ENCODE measurements around the gene NR1H3.
"Not testable (repeated sequence)": the region's sequence is repeated elsewhere in the genome, so short reads cannot be mapped to it uniquely, and the experiment has no call there.

The NR1H3 gene

GRCh38 chr11:47308050-47308823 lies 50.4 kb downstream of the NR1H3 start:
- DNase-seq, result no peak

DNA sequence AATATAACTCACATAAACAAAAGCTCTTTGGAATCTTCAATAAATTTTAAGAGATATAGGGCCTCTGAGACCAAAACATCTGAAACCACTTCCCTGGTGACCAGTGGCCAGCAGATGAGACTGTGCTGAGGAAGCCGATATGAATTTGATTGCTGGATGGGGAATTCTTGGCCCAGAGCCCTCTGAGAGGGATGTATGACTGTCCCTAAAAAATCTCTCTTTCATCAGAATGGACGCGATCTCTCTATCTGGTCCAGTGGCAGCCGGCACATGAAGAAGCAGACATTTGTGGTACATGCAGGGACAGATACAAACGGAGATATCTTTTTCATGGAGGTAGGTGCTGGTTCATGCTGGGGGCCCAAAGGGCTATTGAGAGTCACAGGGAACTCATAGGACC lies 57.2 kb downstream of the NR1H3 start:
- no peak for DNase-seq

DNA sequence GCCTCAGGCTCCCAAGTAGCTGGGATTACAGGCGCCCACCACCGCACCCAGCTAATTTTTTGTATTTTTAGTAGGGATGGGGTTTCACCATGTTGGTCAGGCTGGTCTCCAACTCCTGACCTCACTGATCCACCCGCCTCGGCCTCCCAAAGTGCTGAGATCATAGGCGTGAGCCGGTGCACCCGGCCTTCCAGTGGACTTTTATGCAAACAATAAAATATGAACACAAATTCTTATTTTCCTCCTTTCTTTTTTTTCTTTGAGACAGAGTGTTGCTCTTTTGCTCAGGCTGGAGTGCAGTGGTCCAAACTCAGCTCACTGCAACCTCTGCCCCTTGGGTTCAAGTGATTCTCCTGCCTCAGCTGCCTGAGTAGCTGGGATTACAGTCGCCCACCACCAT lies 58.7 kb downstream of the NR1H3 start:
- DNase-seq, result not testable (repeated sequence)

DNA sequence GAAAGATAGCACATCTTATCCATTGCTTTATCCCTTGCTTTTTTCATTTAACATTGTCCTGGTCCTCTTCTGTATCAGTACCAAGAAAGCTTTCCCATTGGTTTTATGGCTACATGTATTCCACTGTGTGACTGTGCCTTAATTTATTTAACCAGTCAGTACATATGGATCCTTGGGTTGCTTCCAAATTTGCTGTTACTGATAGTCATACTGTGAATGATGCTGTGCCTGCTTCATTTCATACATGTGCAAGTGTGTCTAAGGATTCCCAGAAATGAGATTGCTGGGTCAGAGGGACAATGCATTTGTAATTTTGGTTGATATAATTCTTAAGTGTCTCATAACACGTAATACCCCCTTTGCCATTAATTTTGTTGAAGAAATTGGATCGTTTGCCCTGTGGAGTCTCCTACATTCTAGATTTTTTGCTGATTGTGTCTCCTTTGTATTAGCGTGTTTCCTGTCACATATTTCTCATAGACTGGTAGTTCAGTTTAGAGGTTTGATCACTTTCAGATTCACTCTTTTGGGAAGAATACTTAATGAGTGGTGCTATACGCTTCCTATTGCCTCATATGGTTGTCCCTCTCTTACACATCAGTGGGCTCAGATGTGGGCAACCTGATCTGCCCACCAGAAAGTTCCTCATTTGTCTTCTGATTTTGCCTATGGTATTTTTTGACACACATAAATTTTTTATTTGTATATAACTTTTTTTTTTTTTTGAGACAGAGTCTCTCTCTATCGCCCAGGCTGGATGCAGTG lies 59.5 kb downstream of the NR1H3 start:
- DNase-seq, result no peak

DNA sequence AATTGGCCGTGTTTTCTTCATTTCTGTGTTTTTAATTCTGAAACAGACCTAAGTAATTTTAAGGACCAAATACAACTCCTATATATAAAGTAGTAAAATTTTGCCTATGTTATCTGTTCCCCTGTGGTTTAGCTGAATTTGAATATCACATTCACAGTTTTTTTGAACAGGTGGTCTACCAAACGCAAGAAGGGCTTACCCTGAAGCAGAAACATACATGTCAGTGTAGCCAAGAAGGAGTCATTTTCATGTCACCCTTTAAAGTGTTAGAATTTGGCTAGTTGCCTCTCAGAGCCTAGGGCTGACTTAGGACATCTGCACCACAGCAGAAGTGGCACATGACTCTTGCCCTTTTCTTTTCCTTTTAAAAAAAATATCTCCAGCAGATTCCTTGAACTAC lies 60.4 kb downstream of the NR1H3 start:
- no peak for DNase-seq

Data from retina (tissue), 1 donor.